ENCODE measurements around the gene EXOC3L4.

DNA sequence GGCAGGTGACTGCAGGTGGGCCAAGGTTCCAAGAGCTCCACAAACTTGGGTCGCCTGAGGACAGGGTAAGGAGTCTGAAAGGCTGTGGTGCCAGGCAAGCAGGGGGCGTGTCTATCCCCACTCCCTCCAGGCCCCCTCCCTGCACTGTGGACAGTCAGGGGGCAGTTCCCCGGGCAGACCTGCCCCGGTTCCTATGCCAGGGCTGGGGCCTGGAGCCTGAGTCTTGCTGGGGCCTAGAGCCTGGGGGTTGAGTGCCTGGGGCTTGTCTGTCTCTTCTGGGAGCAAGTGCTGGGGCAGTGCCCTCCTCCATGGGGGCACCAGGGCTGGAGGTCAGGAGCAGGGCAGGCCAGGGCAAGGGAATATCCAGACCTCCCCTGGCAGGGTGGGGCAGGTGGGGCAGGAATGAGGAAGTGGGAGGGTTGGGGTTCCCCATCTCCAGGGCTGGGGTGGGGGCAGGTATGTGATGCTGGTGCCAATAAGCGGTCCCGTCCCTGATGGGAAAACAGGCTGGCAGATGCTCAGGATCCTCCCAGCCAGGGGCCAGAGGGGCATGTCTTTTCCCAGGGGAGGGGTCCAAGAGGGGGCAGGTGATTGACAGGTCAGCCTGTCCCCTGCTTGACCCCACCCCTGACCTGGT, 16.8 kb downstream of the EXOC3L4 start:
- no peak for TF ChIP-seq TCF4 (CRISPR knock-in tag; IDR thresholded peaks at IDR 0.05; ENCODE audit: borderline replicate concordance)
- no peak for TF ChIP-seq ESRRG (CRISPR knock-in tag; IDR thresholded peaks at IDR 0.05)
- no peak for TF ChIP-seq CSRNP3 (CRISPR knock-in tag; IDR thresholded peaks at IDR 0.05)
- TF ChIP-seq ZFP3 (CRISPR knock-in tag; IDR thresholded peaks at IDR 0.05), result no peak
- no peak for TF ChIP-seq RARB (CRISPR knock-in tag; IDR thresholded peaks at IDR 0.05)
- no peak for TF ChIP-seq ARNTL (CRISPR knock-in tag; IDR thresholded peaks at IDR 0.05; ENCODE audit: borderline replicate concordance, low read depth)
- TF ChIP-seq ZNF8 (CRISPR knock-in tag; IDR thresholded peaks at IDR 0.05), result no peak
- TF ChIP-seq, protein P1, sequence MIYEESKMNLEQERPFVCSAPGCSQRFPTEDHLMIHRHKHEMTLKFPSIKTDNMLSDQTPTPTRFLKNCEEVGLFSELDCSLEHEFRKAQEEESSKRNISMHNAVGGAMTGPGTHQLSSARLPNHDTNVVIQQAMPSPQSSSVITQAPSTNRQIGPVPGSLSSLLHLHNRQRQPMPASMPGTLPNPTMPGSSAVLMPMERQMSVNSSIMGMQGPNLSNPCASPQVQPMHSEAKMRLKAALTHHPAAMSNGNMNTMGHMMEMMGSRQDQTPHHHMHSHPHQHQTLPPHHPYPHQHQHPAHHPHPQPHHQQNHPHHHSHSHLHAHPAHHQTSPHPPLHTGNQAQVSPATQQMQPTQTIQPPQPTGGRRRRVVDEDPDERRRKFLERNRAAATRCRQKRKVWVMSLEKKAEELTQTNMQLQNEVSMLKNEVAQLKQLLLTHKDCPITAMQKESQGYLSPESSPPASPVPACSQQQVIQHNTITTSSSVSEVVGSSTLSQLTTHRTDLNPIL (CRISPR knock-in tag; IDR thresholded peaks at IDR 0.05; ENCODE audit: low read depth), result no peak
- TF ChIP-seq, protein P2, sequence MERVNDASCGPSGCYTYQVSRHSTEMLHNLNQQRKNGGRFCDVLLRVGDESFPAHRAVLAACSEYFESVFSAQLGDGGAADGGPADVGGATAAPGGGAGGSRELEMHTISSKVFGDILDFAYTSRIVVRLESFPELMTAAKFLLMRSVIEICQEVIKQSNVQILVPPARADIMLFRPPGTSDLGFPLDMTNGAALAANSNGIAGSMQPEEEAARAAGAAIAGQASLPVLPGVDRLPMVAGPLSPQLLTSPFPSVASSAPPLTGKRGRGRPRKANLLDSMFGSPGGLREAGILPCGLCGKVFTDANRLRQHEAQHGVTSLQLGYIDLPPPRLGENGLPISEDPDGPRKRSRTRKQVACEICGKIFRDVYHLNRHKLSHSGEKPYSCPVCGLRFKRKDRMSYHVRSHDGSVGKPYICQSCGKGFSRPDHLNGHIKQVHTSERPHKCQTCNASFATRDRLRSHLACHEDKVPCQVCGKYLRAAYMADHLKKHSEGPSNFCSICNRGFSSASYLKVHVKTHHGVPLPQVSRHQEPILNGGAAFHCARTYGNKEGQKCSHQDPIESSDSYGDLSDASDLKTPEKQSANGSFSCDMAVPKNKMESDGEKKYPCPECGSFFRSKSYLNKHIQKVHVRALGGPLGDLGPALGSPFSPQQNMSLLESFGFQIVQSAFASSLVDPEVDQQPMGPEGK (CRISPR knock-in tag; IDR thresholded peaks at IDR 0.05; ENCODE audit: borderline replicate concordance), result no peak
- no peak for TF ChIP-seq ZFP30 (CRISPR knock-in tag; IDR thresholded peaks at IDR 0.05)
- no peak for TF ChIP-seq GLIS3 (CRISPR knock-in tag; IDR thresholded peaks at IDR 0.05)
- TF ChIP-seq ZNF565 (CRISPR knock-in tag; conservative IDR thresholded peaks at IDR 0.05; ENCODE audit: low read depth), result no peak
- no peak for TF ChIP-seq ZNF70 (CRISPR knock-in tag; IDR thresholded peaks at IDR 0.05)
